ENCODE data around the gene MYRF.

GRCh38 chr11:61746442-61747191, 5.8 kb upstream of the MYRF start:
- TF ChIP-seq POLR2AphosphoS5 (IDR thresholded peaks at IDR 0.05; ENCODE audit: low read depth) (no peak), CTCF (IDR thresholded peaks at IDR 0.05; ENCODE audit: insufficient read depth, low read length) (no peak)

Data from HL-60 (cell line).